GM12875 (cell line): Measurements from ENCODE around the gene KCNE3.

Experiments used
- H3K4me3 ChIP-seq: one replicate; pipeline ENCODE4 v1.5.1; 2011; ENCODE audit warnings: low read depth, low read length, control low read depth
- CTCF ChIP-seq: IDR thresholded peaks from 2 replicates; pipeline ENCODE4 v1.5.1; 2011; ENCODE audit warnings: low read depth, mild to moderate bottlenecking, control low read depth, inconsistent platforms, low read length, moderate library complexity, borderline replicate concordance; ENCODE audit not compliant: insufficient read depth

KCNE3 gene

DNA sequence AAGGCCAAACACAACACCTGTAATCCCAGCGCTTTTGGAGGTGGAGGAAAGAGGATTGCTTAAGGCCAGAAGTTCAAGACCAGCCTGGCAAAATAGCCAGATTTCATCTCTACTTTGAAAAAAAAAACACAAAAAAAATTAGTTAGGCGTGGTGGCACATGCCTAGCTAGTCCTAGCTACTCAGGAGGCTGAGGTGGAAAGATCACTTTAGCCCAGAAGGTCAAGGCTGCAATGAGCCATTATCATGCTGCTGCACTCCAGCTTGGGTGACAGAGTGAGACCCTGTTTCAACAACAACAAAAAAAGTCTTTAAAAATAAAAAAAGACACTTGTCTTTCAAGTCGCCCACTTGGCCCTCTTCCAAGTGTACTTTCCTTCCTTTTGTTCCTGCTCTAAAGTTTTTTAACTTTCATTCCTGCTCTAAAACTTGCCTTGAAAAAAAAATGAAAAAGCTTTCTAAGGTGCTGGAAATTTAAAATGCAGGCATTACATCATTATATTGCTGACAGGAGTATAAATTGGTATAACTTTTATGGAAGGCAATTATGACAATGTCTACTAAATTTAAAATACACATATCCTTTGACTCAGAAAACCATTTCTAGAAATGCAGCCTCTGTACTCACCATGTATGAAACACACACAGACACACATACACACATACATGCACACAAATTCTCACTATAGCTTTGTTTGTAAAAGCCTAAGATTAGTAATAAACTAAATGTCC lies 13.5 kb upstream of the KCNE3 start:
- TF ChIP-seq CTCF: no peak
- H3K4me3 ChIP-seq: no peak overlapping the region

- TF ChIP-seq CTCF: no peak
- H3K4me3 ChIP-seq: no peak overlapping the region
These were observed 12.4 kb upstream of the KCNE3 start for GRCh38 chr11:74479732-74480123.

- no peak for TF ChIP-seq CTCF
- no peak overlapping the region for H3K4me3 ChIP-seq
These were observed 11.8 kb upstream of the KCNE3 start for GRCh38 chr11:74478877-74479731.

DNA sequence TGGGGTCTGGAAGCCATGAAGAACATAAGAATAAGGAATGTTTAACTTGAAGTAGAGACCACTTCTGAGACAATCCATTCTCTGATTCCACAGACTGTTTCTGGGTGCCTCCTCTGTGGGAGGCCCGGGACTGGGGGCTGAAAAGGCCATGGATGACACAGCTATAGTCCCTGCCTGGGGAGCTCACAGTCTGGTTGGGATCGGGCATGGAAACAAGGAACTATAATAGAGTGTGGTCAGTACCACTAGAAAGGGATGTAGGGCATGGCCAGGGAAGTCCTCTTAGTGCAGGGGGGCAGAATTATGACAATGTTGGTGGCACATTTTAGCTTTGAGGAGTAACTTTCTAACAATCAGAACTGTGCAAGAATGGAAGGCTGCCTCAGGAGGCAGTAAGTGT lies 9.2 kb upstream of the KCNE3 start:
- TF ChIP-seq CTCF: no peak
- H3K4me3 ChIP-seq: no peak overlapping the region

DNA sequence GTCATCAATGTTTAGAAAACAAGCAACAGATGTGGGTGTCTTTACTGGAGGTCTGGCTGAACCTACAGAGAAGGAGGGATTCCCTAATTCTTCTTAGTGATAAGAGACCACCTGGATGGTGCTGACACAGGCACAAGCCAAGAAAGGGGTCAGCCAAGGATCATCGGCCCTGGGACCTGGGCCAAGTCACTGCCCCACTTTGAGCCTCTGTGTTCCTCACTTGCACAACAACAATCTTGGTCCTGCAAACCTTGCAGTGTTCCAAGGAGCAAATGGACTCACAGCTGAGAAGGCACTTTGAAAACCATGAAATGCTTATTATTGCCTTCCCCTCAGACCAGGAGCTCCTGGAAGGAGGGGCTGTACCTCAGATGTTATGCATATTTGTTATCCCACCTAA lies 7.0 kb upstream of the KCNE3 start:
- no peak for TF ChIP-seq CTCF
- no peak overlapping the region for H3K4me3 ChIP-seq

DNA sequence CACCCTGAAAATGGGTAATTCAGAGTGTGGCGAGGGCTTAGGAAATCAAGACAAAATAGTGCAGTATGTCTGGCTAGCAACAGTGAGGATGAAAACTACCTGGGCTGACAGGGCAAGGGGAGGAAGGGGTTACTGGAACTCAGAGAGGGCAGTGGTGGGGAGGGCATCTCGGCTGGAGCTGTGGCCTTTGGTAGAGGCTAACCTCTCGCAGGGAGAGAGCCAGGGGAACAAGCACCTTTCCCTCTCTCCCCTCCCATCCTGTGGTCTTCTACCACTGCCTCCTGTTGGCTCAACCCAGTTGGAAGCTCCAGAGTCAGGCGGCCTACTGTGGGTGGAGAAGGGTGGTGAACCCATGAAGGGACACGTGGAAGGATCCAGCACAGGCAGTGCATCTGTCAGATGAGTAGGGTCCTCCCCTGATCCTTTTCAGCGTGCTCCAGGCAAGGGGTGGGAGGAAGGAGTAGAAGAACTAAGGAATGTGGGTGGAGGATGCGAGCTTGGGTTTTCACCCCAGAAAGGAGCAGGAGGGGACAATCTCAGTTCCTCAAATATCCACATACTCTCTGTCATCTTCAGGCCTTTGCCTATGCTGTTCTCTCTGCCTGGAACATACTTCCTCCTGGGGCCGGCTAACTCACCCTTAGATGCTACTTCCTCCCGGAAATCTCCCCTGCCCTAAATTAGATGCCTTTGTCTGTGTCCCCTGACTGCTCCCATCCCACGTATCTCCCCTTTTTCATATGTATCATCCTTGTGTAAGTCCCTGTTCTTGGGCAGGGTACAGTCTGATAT lies 6.2 kb upstream of the KCNE3 start:
- no peak for TF ChIP-seq CTCF

More for the DNA sequence above, 6.2 kb upstream of the KCNE3 start:
- H3K4me3 ChIP-seq: no peak overlapping the region
